ENCODE results near the gene F10. TPM values are rescaled to one million over a fixed set of nuclear protein-coding genes. Genes with fewer than 3 reads are reported as not detected.

F10 gene
- total and polyA plus RNA-seq, 8 donors, result 1.1 to 59.4 (median 3.8) TPM

- H3K4me1 ChIP-seq, result no peaks in the 10 kb centered on the region
- ATAC-seq (peak in 1 of 4 donors; percentile 17), FAIRE-seq (no peak), DNase-seq (peak in 1 of 6 donors; percentile 50)
- H3K9me3 ChIP-seq, result no peaks in the 10 kb centered on the region
- H3K27ac ChIP-seq, result no peak overlapping the region
- no peaks in the 10 kb centered on the region for H3K27me3 ChIP-seq
- peaks cover 0 to 16% (median 0%) of the 10 kb centered on the region in 3 donors for H3K36me3 ChIP-seq
- intact Hi-C loops (cut with DNase I), result no loop called here
- H3K4me3 ChIP-seq, result no peak overlapping the region
- TF ChIP-seq, protein P1, sequence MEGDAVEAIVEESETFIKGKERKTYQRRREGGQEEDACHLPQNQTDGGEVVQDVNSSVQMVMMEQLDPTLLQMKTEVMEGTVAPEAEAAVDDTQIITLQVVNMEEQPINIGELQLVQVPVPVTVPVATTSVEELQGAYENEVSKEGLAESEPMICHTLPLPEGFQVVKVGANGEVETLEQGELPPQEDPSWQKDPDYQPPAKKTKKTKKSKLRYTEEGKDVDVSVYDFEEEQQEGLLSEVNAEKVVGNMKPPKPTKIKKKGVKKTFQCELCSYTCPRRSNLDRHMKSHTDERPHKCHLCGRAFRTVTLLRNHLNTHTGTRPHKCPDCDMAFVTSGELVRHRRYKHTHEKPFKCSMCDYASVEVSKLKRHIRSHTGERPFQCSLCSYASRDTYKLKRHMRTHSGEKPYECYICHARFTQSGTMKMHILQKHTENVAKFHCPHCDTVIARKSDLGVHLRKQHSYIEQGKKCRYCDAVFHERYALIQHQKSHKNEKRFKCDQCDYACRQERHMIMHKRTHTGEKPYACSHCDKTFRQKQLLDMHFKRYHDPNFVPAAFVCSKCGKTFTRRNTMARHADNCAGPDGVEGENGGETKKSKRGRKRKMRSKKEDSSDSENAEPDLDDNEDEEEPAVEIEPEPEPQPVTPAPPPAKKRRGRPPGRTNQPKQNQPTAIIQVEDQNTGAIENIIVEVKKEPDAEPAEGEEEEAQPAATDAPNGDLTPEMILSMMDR (IDR thresholded peaks at IDR 0.05), result no peak
- WGBS, 2 donors, result 83 to 87% methylated on average over 18 of the region's 18 CpGs
Measured at GRCh38 chr13:113083402-113084061, 39.1 kb upstream of the F10 start.

DNA sequence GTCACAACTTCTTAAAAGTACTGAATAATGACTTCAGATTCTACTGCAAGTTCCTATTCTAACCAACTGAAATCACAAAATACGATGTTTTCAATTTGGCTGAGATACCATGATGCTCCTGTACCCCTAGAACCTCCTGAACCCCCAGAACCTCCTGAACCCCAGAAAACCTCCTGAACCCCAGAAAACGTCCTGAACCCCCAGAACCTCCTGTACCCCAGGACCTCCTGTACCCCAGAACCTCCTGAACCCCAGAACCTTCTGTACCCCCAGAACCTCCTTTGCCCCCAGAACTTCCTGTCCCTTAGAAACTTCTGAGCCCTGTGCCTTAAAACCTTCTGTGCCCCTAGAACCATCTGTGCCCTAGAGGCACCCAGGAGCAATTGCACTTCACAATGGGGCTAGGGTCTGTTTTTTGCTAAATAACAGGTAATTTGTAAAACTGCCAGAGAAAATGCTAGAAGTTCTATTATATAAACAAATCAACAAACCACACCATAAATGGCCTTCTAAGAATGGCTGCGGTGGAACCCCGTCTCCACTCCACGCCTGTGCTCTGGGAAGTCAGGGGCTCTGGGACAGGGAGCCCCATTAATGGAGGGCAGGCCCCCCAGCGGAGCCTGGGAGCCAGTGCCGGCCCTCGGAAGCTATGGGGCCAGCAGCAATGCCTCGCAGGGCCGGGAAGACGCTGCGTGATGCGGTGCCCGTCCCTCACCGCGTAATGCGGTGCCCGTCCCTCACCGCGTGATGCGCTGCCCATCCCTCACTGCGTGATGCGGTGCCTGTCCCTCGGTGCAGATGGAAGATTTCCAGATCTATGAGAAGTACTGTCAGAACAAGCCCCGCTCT, 38.3 kb upstream of the F10 start:
- H3K4me3 ChIP-seq, result no peak overlapping the region
- H3K36me3 ChIP-seq, result peaks cover 0 to 20% (median 0%) of the 10 kb centered on the region in 3 donors
- H3K27ac ChIP-seq, result no peak overlapping the region
- 94 to 96% methylated on average over 25 of the region's 25 CpGs for WGBS, 2 donors
- no peak for ATAC-seq
- TF ChIP-seq, protein P1 (IDR thresholded peaks at IDR 0.05), result no peak
- FAIRE-seq, result no peak
- intact Hi-C loops (cut with DNase I), result no loop called here
- H3K27me3 ChIP-seq, result no peaks in the 10 kb centered on the region
- H3K4me1 ChIP-seq, result no peaks in the 10 kb centered on the region
- H3K9me3 ChIP-seq, result no peaks in the 10 kb centered on the region
- DNase-seq, result peak in 1 of 6 donors; percentile 36

- Histone ChIP-seq H3K27me3 (no peaks in the 10 kb centered on the region), H3K9me3 (no peaks in the 10 kb centered on the region), H3K4me3 (no peak overlapping the region), H3K4me1 (no peaks in the 10 kb centered on the region), H3K27ac (no peak overlapping the region), H3K36me3 (peaks cover 0 to 27% (median 0%) of the 10 kb centered on the region in 3 donors)
- ATAC-seq, result no peak
- 87 to 88% methylated on average over 24 of the region's 24 CpGs for WGBS, 2 donors
- FAIRE-seq, result no peak
- TF ChIP-seq, protein P1 (IDR thresholded peaks at IDR 0.05), result no peak
- peak in 2 of 6 donors; percentile 34 to 69 for DNase-seq
- intact Hi-C loops (cut with DNase I), result no loop called here
Measured at GRCh38 chr13:113084943-113085540, 37.6 kb upstream of the F10 start.

DNA sequence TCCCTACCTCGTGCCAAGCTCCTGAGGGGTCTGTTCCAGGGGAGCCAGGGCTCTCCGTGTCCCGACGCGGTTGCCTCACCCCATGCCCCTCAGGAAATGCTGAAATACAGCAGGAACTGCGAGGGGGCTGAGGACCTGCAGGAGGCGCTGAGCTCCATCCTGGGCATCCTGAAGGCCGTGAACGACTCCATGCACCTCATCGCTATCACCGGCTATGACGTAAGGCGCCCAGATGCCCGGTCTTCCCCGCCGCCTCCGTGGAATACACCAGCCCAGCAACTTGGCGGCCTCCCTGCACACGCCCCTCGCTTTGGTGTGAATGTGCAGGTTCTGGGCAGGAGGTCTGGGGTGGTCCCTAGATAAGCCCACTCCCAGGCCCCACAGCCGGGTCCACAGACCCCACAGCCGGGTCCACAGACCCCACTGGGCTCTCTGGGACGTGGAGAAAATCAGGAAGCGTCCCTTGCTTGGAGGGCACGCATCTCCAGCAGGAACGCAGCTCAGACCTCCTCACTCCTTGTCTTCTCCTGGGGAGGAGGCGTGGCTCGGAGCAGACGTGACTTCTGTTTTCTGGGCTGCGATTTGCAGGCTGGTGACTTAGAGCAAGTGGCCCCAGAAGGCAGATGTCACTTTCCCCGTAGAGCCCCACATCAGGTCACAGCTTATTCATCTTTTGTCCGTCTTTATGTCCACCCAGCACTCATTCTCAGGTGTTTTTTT, 36.4 kb upstream of the F10 start:
- 88 to 90% methylated on average over 32 of the region's 32 CpGs for WGBS, 2 donors
- intact Hi-C loops (cut with DNase I), result no loop called here
- peaks cover 0 to 31% (median 0%) of the 10 kb centered on the region in 3 donors for H3K36me3 ChIP-seq
- H3K27ac ChIP-seq, result no peak overlapping the region
- H3K9me3 ChIP-seq, result no peaks in the 10 kb centered on the region
- no peaks in the 10 kb centered on the region for H3K27me3 ChIP-seq
- no peak overlapping the region for H3K4me3 ChIP-seq
- TF ChIP-seq, protein P1 (IDR thresholded peaks at IDR 0.05), result no peak
- FAIRE-seq (no peak), DNase-seq (peak in 2 of 6 donors; percentile 14 to 44), ATAC-seq (no peak)
- H3K4me1 ChIP-seq, result no peaks in the 10 kb centered on the region
